Limb (tissue), 2 donors: ENCODE data around the gene RFNG.

Source experiments
- DNase-seq, 2 donors: peaks; one replicate each; pipeline ENCODE4 v3.0.0-alpha.2; 2016; ENCODE audit errors: extremely low spot score in 2 of 2

Gene RFNG

GRCh38 chr17:82000803-82001570, 50.6 kb downstream of the RFNG start:
- DNase-seq: no peak

- no peak for DNase-seq
Observed at GRCh38 chr17:81999976-82000802, 51.4 kb downstream of the RFNG start.

GRCh38 chr17:81999587-81999975, 52.0 kb downstream of the RFNG start:
- no peak for DNase-seq

GRCh38 chr17:81998691-81999438, 52.7 kb downstream of the RFNG start:
- DNase-seq: no peak

GRCh38 chr17:81998212-81998611, 53.4 kb downstream of the RFNG start:
- no peak for DNase-seq
